HG03460 (cell line): ENCODE measurements around the gene ZBTB46.
"Not testable (repeated sequence)": the region's sequence is repeated elsewhere in the genome, so short reads cannot be mapped to it uniquely, and the experiment has no call there.

ENCODE experiments used
- ATAC-seq: cut with Tn5 transposase; IDR thresholded peaks from one replicate; pipeline ENCODE4 v1.9.1; 2021; ENCODE audit not compliant: unreplicated experiment

The ZBTB46 gene

GRCh38 chr20:63830841-63831588, at the start of gene ZBTB46:
ZBTB46 (minus strand) TSS chr20:63831264; CDS start chr20:63790757, 40,507 bp downstream.
- ATAC-seq = no peak

- ATAC-seq = no peak
Observed at GRCh38 chr20:63878899-63879663, 48.0 kb upstream of the ZBTB46 start.

- ATAC-seq = no peak
Observed at GRCh38 chr20:63877755-63878470, 46.8 kb upstream of the ZBTB46 start.

- ATAC-seq = no peak
Observed at GRCh38 chr20:63876489-63877036, 45.5 kb upstream of the ZBTB46 start.

GRCh38 chr20:63874241-63874640, 43.2 kb upstream of the ZBTB46 start:
- ATAC-seq = not testable (repeated sequence)

- ATAC-seq = no peak
Observed at GRCh38 chr20:63873477-63873971, 42.5 kb upstream of the ZBTB46 start.

GRCh38 chr20:63868264-63868663, 37.2 kb upstream of the ZBTB46 start:
- ATAC-seq = no peak

GRCh38 chr20:63867042-63867441, 36.0 kb upstream of the ZBTB46 start:
- not testable (repeated sequence) for ATAC-seq

- peak; percentile 63 for ATAC-seq
Observed at GRCh38 chr20:63864978-63865640, 34.0 kb upstream of the ZBTB46 start, which contains the start of gene TPD52L2. TPD52L2 (plus strand) TSS chr20:63865270; CDS start chr20:63865366, 96 bp downstream.

- no peak for ATAC-seq
Observed at GRCh38 chr20:63864545-63864977, 33.5 kb upstream of the ZBTB46 start.

- ATAC-seq = peak; percentile 67
Observed at GRCh38 chr20:63863798-63864544, 32.9 kb upstream of the ZBTB46 start.

GRCh38 chr20:63863021-63863797, 32.1 kb upstream of the ZBTB46 start:
- no peak for ATAC-seq

- ATAC-seq = no peak
Observed at GRCh38 chr20:63861981-63862901, 31.2 kb upstream of the ZBTB46 start.

GRCh38 chr20:63861365-63861934, 30.4 kb upstream of the ZBTB46 start, which contains the start of gene ABHD16B:
ABHD16B (plus strand) TSS chr20:63861498; CDS start chr20:63861541, 43 bp downstream.
- no peak for ATAC-seq

- no peak for ATAC-seq
Observed at GRCh38 chr20:63860325-63861051, 29.4 kb upstream of the ZBTB46 start.

- no peak for ATAC-seq
Observed at GRCh38 chr20:63859166-63859699, 28.2 kb upstream of the ZBTB46 start.
